K562 (cell line): Measurements from ENCODE around the gene SLCO3A1. TPM values are rescaled to one million over a fixed set of nuclear protein-coding genes. Genes with fewer than 3 reads are reported as not detected.

Experiments used
- ATAC-seq: fragments of 200-7000 bp; cut with Tn5 transposase; 3 replicates; pipeline ENCODE4 v1.9.1; 2020; ENCODE audit warnings: moderate library complexity
- BruUV-seq: library from RNA; stranded (reverse); fragments of 400-500 nt; replicated peaks from 2 replicates; lab custom pipeline; 2021; lab: Mats Ljungman, UMichigan
- CTCF ChIA-PET: fragments of 300-600 bp; formaldehyde crosslinking; extraction: SDS; loops from one replicate; lab custom pipeline; 2021; ENCODE audit warnings: low intra/inter-chr PET ratio; lab: Yijun Ruan, JAX
- POLR2A ChIA-PET: fragments of 300-600, 350-650 bp; sonication (Branson Sonifier 250); formaldehyde crosslinking; extraction: SDS; loops from one replicate; lab custom pipeline; 2021; ENCODE audit warnings: antibody characterized with exemption, inconsistent platforms; lab: Yijun Ruan, JAX
- DNase-seq, 4 experiments: peaks; one replicate each; pipeline versions ENCODE4 v3.0.0 to v3.0.0-alpha.2; 2011 to 2018; ENCODE audit warnings: low spot score in 3 of 4, mixed read lengths in 3 of 4; ENCODE audit errors: extremely low read depth in 1 of 4
- FAIRE-seq: peaks from 2 replicates; lab custom pipeline; 2011; peaks lifted over from hg19 to GRCh38; lab: Jason Lieb, UNC
- H2AFZ ChIP-seq: 2 replicates; pipeline ENCODE4 v1.6.0; 2011; ENCODE audit warnings: low read depth, low read length, control low read depth, inconsistent platforms
- H3K27ac ChIP-seq: fragments of 200-600 bp; 3 replicates; pipeline ENCODE4 v1.8.0; 2011; ENCODE audit warnings: low read depth, mild to moderate bottlenecking, control low read depth, inconsistent platforms, low read length, moderate library complexity, mixed read lengths; ENCODE audit errors: extremely low read depth
- H3K27me3 ChIP-seq, 2 experiments: fragments of 300-600 bp in 1 of 2; 2 replicates in 1 of 2; 3 replicates in 1 of 2; pipeline versions ENCODE4 v1.6.0 to v1.8.0; 2011; ENCODE audit warnings: inconsistent platforms in 2 of 2, low read length in 2 of 2, mild to moderate bottlenecking in 1 of 2, mixed read lengths in 1 of 2, moderate library complexity in 1 of 2; ENCODE audit not compliant: control insufficient read depth in 2 of 2, insufficient read depth in 2 of 2
- H3K36me3 ChIP-seq: fragments of 300-600 bp; 3 replicates; pipeline ENCODE4 v1.8.0; 2011; ENCODE audit warnings: mild to moderate bottlenecking, low read length, inconsistent platforms; ENCODE audit not compliant: control insufficient read depth, insufficient read depth
- H3K4me1 ChIP-seq, 2 experiments: fragments of 200-600 bp in 1 of 2; replicated peaks in 1 of 2; 2 replicates in 1 of 2; 3 replicates in 1 of 2; pipeline versions ENCODE4 v1.5.1 to v1.8.0; 2011; ENCODE audit warnings: inconsistent platforms in 2 of 2, low read length in 2 of 2, mild to moderate bottlenecking in 1 of 2, mixed read lengths in 1 of 2, moderate library complexity in 1 of 2; ENCODE audit not compliant: control insufficient read depth in 2 of 2, insufficient read depth in 2 of 2
- H3K4me2 ChIP-seq: 2 replicates; pipeline ENCODE4 v1.6.1; 2011; ENCODE audit warnings: low read length, control low read depth, inconsistent platforms, mixed read lengths; ENCODE audit not compliant: insufficient read depth
- H3K4me3 ChIP-seq: fragments of 200-600 bp; sonication (generic), shearing (Covaris generic); 2 replicates; pipeline ENCODE4 v1.5.1; 2016; ENCODE audit warnings: control low read depth, inconsistent platforms
- H3K79me2 ChIP-seq: fragments of 200-600 bp; 3 replicates; pipeline ENCODE4 v1.8.0; 2011; ENCODE audit warnings: low read length, inconsistent platforms; ENCODE audit not compliant: control insufficient read depth, insufficient read depth
- H3K9ac ChIP-seq, 2 experiments: 2 replicates each; pipeline versions ENCODE4 v1.6.0 to v1.6.1; 2011; ENCODE audit warnings: low read depth in 2 of 2, low read length in 2 of 2, control low read depth in 1 of 2, inconsistent platforms in 1 of 2, mild to moderate bottlenecking in 1 of 2, mixed read lengths in 1 of 2; ENCODE audit not compliant: insufficient read depth in 1 of 2
- H3K9me1 ChIP-seq: one replicate; pipeline ENCODE4 v1.6.0; 2011; ENCODE audit warnings: inconsistent platforms, mild to moderate bottlenecking, low read length, moderate library complexity; ENCODE audit not compliant: control insufficient read depth, insufficient read depth
- H3K9me3 ChIP-seq: replicated peaks from 2 replicates; pipeline ENCODE4 v1.5.1; 2011; ENCODE audit warnings: low read depth, low read length, inconsistent platforms; ENCODE audit not compliant: control insufficient read depth, insufficient read depth
- H4K20me1 ChIP-seq: replicated peaks from 2 replicates; pipeline ENCODE4 v1.6.1; 2011; ENCODE audit warnings: low read length, inconsistent platforms, mixed read lengths; ENCODE audit not compliant: control insufficient read depth, insufficient read depth
- CBFA2T3 ChIP-seq: fragments of 450-650 bp; IDR thresholded peaks from 2 replicates; pipeline ENCODE4 v1.6.1; 2017
- GABPB1 ChIP-seq: sonication (generic); formaldehyde crosslinking; IDR thresholded peaks from 2 replicates; pipeline ENCODE4 v1.8.0; 2022; ENCODE audit warnings: mild to moderate bottlenecking, missing genetic modification reagents
- GTF2A2 ChIP-seq: IDR thresholded peaks from 2 replicates; pipeline ENCODE4 v1.6.1; 2016; ENCODE audit warnings: mild to moderate bottlenecking, missing genetic modification characterization, missing compliant biosample characterization
- KAT8 ChIP-seq: fragments of 450-650 bp; IDR thresholded peaks from 2 replicates; pipeline ENCODE4 v1.6.1; 2016; ENCODE audit warnings: low read depth, mild to moderate bottlenecking
- NFATC3 ChIP-seq: fragments of 450-650 bp; IDR thresholded peaks from 2 replicates; pipeline ENCODE4 v1.6.1; 2017; ENCODE audit warnings: mild to moderate bottlenecking
- POLR2G ChIP-seq: fragments of 200-400 bp; formaldehyde crosslinking; IDR thresholded peaks from 2 replicates; pipeline ENCODE4 v1.6.1; 2017; ENCODE audit warnings: low read depth, mild to moderate bottlenecking, antibody characterized with exemption, low read length, moderate library complexity
- RFX7 ChIP-seq: fragments of 250-450 bp; sonication (Bioruptor Pico); IDR thresholded peaks from 2 replicates; pipeline ENCODE4 v1.5.1; 2021; ENCODE audit warnings: mild to moderate bottlenecking
- SMAD4 ChIP-seq: fragments of 250-450 bp; sonication (Bioruptor Pico); conservative IDR thresholded peaks from 2 replicates; pipeline ENCODE4 v1.8.0; 2021; ENCODE audit warnings: inconsistent platforms, mild to moderate bottlenecking, moderate library complexity
- TAL1 ChIP-seq: fragments of 450-650 bp; IDR thresholded peaks from 2 replicates; pipeline ENCODE4 v1.6.1; 2016; ENCODE audit warnings: mild to moderate bottlenecking
- TARDBP ChIP-seq: fragments of 450-650 bp; IDR thresholded peaks from 2 replicates; pipeline ENCODE4 v1.6.1; 2016
- TEAD1 ChIP-seq, 2 experiments: fragments of 450-650 bp in 1 of 2; sonication (generic) in 1 of 2; formaldehyde crosslinking; IDR thresholded peaks; 2 replicates each; pipeline versions ENCODE4 v1.4.0 to v1.8.0; 2020 to 2022; ENCODE audit warnings: mild to moderate bottlenecking in 2 of 2, missing genetic modification reagents in 1 of 2
- U2AF1 ChIP-seq: fragments of 200-400 bp; formaldehyde crosslinking; optimal IDR thresholded peaks from 2 replicates; pipeline ENCODE3; 2017; ENCODE audit warnings: mild to moderate bottlenecking, low read depth, low read length, moderate library complexity
- U2AF2 ChIP-seq: fragments of 200-400 bp; formaldehyde crosslinking; optimal IDR thresholded peaks from 2 replicates; pipeline ENCODE3; 2017; ENCODE audit warnings: low read depth, mild to moderate bottlenecking, low read length
- ZNF232 ChIP-seq: sonication (generic); formaldehyde crosslinking; IDR thresholded peaks from 2 replicates; pipeline ENCODE4 v1.8.0; 2022; ENCODE audit warnings: mild to moderate bottlenecking, missing genetic modification reagents
- WGBS: fragments of 100-300 bp; shearing (Covaris generic); methylation state at CpG from one replicate; pipeline ENCODE4 v1.1.6; 2016; ENCODE audit warnings: low coverage, mixed read lengths; ENCODE audit not compliant: insufficient coverage; ENCODE audit errors: missing lambda C conversion rate; 5-methylcytosine and 5-hydroxymethylcytosine counted together
- in situ Hi-C: fragments of 300-500 bp; cut with MboI; formaldehyde crosslinking; loops from 4 replicates; pipeline ENCODE4 v1.15.0; 2018; ENCODE audit warnings: inconsistent platforms, mixed read lengths
- intact Hi-C: fragments of 100-400 bp; cut with micrococcal nuclease; formaldehyde crosslinking; loops from 2 replicates; pipeline ENCODE4 v1.14.2; 2022
- polyA plus RNA-seq, 8 experiments: library from polyadenylated mRNA; depleted of rRNA in 4 of 8; stranded (reverse) in 5 of 8; unstranded in 3 of 8; fragments of >200 nt; fragmentation: Nextera tagmentation in 2 of 8; fragmentation: Illumina TruSeq in 1 of 8; extraction: Ambion mirVana in 2 of 8; extraction: Trizol in 1 of 8; gene quantifications; 2 replicates each; pipeline versions ENCODE4 v1.2.1 to v1.2.3, GENCODE V29; 2011 to 2014; ENCODE audit warnings: inconsistent platforms in 1 of 8, missing spikeins in 1 of 8
- total RNA-seq, 7 experiments: library from RNA; depleted of rRNA in 6 of 7; stranded (reverse); fragments of >200 nt in 6 of 7; fragmentation: Illumina TruSeq in 2 of 7; extraction: Trizol in 2 of 7; gene quantifications; 2 replicates each; pipeline versions ENCODE4 v1.2.1 to v1.2.3, GENCODE V29; 2011 to 2021; ENCODE audit warnings: low replicate concordance in 1 of 7
- TF ChIP-seq, protein P1 (sequence below): fragments of 450-650 bp; formaldehyde crosslinking; IDR thresholded peaks from 2 replicates; pipeline ENCODE4 v1.4.0; 2020; ENCODE audit warnings: mild to moderate bottlenecking, moderate library complexity
- TF ChIP-seq, protein P2 (sequence below): fragments of 450-650 bp; formaldehyde crosslinking; IDR thresholded peaks from 2 replicates; pipeline ENCODE4 v1.4.0; 2020; ENCODE audit warnings: mild to moderate bottlenecking, mixed read lengths
- TF ChIP-seq, protein P3 (sequence below), 2 experiments: fragments of 450-650 bp; IDR thresholded peaks; 2 replicates each; pipeline ENCODE4 v1.6.1; 2018; ENCODE audit warnings: mild to moderate bottlenecking in 2 of 2, low read depth in 1 of 2; ENCODE audit not compliant: partially characterized antibody in 2 of 2

The SLCO3A1 gene
- total and polyA plus RNA-seq, 9 of the 15 experiments (the other 6 are each of a cell fraction or from before 2014, with no cell fraction given), result 0.01 to 0.84 (median 0.06) TPM; not detected in 3

DNA sequence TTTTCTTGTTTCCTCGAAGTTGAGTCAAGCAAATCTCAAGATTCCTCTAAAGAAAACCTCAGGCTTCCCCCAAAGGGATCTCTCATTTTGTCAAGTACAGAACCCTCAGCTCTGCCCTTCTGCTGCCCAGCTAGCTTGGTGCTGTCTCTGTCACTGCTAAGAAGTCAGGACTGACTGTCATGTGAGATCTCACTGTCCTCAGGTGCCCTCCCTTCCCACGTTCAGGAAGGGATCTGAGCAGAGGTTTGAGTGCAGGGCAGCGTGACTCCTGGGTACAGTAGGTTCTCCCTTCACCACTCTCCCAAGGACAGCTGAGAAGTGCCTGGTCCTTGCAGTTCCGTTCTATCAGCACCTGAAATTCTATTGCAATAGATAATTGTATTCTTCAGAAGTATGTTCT, 229.7 kb downstream of the SLCO3A1 start (continued):
- TF ChIP-seq, protein P1, sequence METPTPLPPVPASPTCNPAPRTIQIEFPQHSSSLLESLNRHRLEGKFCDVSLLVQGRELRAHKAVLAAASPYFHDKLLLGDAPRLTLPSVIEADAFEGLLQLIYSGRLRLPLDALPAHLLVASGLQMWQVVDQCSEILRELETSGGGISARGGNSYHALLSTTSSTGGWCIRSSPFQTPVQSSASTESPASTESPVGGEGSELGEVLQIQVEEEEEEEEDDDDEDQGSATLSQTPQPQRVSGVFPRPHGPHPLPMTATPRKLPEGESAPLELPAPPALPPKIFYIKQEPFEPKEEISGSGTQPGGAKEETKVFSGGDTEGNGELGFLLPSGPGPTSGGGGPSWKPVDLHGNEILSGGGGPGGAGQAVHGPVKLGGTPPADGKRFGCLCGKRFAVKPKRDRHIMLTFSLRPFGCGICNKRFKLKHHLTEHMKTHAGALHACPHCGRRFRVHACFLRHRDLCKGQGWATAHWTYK (CRISPR knock-in tag), result no peak
- no peak for TF ChIP-seq CBFA2T3

DNA sequence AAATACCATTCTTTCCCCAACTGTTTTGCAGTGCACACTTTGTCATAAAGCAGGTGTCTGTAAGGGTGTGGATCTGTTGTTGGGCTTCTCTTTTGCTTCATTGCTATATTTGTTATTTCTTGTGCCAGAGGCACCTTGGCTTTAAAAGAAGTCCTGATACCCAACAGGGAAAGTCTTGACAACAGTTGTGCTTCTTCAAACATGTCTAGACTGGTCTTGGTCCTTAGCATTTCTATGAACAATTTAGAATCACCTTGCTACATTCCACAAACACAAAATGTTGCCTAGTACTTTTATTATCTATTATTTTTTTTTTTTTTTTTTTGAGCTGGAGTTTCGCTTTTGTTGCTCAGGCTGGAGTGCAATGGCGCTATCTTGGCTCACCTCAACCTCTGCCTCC, 233.7 kb downstream of the SLCO3A1 start:
- H3K9me3 ChIP-seq, result no peaks in the 10 kb centered on the region
- ATAC-seq (no peak), DNase-seq (no peak), FAIRE-seq (no peak)
- in situ Hi-C loops, result no loop called here
- ChIA-PET CTCF (no interaction called here), POLR2A (interaction anchor here (0.5 kb wide), 1 partner anchor 518 kb away, joined by 3 read pairs; no protein-coding TSS in a partner anchor)
- H3K27ac ChIP-seq, result no peak overlapping the region
- H4K20me1 ChIP-seq, result no peaks in the 10 kb centered on the region; the same call in 1 of the 2 replicates
- no peaks in the 10 kb centered on the region for H3K36me3 ChIP-seq
- no peak overlapping the region for H3K4me3 ChIP-seq
- intact Hi-C loops, result no loop called here
- no CpG with 5 or more reads among the region's 2 CpGs for WGBS
- H3K79me2 ChIP-seq, result no peaks in the 10 kb centered on the region
- no peak overlapping the region for H3K4me2 ChIP-seq
- BruUV-seq, result no TSS peak
- H2AFZ ChIP-seq, result no peak overlapping the region
- peaks cover 0 to 11% of the 10 kb centered on the region in 2 experiments; a peak in 2 of 5 replicates for H3K27me3 ChIP-seq
- H3K9ac ChIP-seq, result no peak overlapping the region
- no peaks in the 10 kb centered on the region for H3K9me1 ChIP-seq
- no peaks in the 10 kb centered on the region for H3K4me1 ChIP-seq
- TF ChIP-seq, protein P2, sequence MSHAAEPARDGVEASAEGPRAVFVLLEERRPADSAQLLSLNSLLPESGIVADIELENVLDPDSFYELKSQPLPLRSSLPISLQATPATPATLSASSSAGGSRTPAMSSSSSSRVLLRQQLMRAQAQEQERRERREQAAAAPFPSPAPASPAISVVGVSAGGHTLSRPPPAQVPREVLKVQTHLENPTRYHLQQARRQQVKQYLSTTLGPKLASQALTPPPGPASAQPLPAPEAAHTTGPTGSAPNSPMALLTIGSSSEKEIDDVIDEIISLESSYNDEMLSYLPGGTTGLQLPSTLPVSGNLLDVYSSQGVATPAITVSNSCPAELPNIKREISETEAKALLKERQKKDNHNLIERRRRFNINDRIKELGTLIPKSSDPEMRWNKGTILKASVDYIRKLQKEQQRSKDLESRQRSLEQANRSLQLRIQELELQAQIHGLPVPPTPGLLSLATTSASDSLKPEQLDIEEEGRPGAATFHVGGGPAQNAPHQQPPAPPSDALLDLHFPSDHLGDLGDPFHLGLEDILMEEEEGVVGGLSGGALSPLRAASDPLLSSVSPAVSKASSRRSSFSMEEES, result no peak
- TF ChIP-seq U2AF1 (no peak), KAT8 (no peak), POLR2G (no peak), ZNF232 (CRISPR knock-in tag) (no peak), TAL1 (no peak), TEAD1 (CRISPR knock-in tag; IDR thresholded peaks at IDR 0.05) (no peak), GABPB1 (CRISPR knock-in tag) (no peak), SMAD4 (CRISPR knock-in tag) (no peak), TARDBP (no peak), RFX7 (CRISPR knock-in tag) (no peak), NFATC3 (no peak), U2AF2 (no peak), GTF2A2 (no peak)
- TF ChIP-seq, protein P3, sequence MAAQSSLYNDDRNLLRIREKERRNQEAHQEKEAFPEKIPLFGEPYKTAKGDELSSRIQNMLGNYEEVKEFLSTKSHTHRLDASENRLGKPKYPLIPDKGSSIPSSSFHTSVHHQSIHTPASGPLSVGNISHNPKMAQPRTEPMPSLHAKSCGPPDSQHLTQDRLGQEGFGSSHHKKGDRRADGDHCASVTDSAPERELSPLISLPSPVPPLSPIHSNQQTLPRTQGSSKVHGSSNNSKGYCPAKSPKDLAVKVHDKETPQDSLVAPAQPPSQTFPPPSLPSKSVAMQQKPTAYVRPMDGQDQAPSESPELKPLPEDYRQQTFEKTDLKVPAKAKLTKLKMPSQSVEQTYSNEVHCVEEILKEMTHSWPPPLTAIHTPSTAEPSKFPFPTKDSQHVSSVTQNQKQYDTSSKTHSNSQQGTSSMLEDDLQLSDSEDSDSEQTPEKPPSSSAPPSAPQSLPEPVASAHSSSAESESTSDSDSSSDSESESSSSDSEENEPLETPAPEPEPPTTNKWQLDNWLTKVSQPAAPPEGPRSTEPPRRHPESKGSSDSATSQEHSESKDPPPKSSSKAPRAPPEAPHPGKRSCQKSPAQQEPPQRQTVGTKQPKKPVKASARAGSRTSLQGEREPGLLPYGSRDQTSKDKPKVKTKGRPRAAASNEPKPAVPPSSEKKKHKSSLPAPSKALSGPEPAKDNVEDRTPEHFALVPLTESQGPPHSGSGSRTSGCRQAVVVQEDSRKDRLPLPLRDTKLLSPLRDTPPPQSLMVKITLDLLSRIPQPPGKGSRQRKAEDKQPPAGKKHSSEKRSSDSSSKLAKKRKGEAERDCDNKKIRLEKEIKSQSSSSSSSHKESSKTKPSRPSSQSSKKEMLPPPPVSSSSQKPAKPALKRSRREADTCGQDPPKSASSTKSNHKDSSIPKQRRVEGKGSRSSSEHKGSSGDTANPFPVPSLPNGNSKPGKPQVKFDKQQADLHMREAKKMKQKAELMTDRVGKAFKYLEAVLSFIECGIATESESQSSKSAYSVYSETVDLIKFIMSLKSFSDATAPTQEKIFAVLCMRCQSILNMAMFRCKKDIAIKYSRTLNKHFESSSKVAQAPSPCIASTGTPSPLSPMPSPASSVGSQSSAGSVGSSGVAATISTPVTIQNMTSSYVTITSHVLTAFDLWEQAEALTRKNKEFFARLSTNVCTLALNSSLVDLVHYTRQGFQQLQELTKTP (IDR thresholded peaks at IDR 0.05; ENCODE audit: low read depth in 1 of 2, partially characterized antibody in 2 of 2), result no peak
